Hepatocyte (in vitro differentiated cells): Measurements from ENCODE around the gene EPRS1. TPM values are rescaled to one million over a fixed set of nuclear protein-coding genes. Genes with fewer than 3 reads are reported as not detected.

ENCODE experiments used
- DNase-seq: peaks from one replicate; pipeline ENCODE4 v3.0.0-alpha.2; 2016; ENCODE audit warnings: low spot score
- H2AFZ ChIP-seq: fragments of 200-600 bp; sonication (generic); 2 replicates; pipeline ENCODE4 v1.6.0; 2016; ENCODE audit warnings: antibody characterized with exemption, mild to moderate bottlenecking
- H3K27ac ChIP-seq: fragments of 200-600 bp; sonication (generic); 2 replicates; pipeline ENCODE4 v1.5.1; 2016; ENCODE audit warnings: mild to moderate bottlenecking
- H3K27me3 ChIP-seq: fragments of 200-600 bp; sonication (generic); 2 replicates; pipeline ENCODE4 v1.6.1; 2016
- H3K36me3 ChIP-seq: fragments of 200-600 bp; sonication (generic); replicated peaks from 2 replicates; pipeline ENCODE4 v1.5.1; 2016; ENCODE audit warnings: low read depth; ENCODE audit not compliant: insufficient read depth
- H3K4me1 ChIP-seq: fragments of 200-600 bp; sonication (generic); 2 replicates; pipeline ENCODE4 v1.5.1; 2016; ENCODE audit warnings: mild to moderate bottlenecking, moderate library complexity; ENCODE audit not compliant: insufficient read depth
- H3K4me2 ChIP-seq: fragments of 200-600 bp; sonication (generic); 2 replicates; pipeline ENCODE4 v1.6.0; 2016
- H3K4me3 ChIP-seq: fragments of 200-600 bp; sonication (generic); 2 replicates; pipeline ENCODE4 v1.5.1; 2016; ENCODE audit warnings: mild to moderate bottlenecking
- H3K79me2 ChIP-seq: fragments of 200-600 bp; sonication (generic); 2 replicates; pipeline ENCODE4 v1.6.0; 2017; ENCODE audit warnings: mild to moderate bottlenecking
- H3K9me2 ChIP-seq: fragments of 200-600 bp; sonication (generic); replicated peaks from 2 replicates; pipeline ENCODE4 v1.6.0; 2017; ENCODE audit warnings: mild to moderate bottlenecking; ENCODE audit not compliant: insufficient read depth
- H3K9me3 ChIP-seq: fragments of 200-600 bp; sonication (generic); 2 replicates; pipeline ENCODE4 v1.5.1; 2016; ENCODE audit warnings: low read depth, mild to moderate bottlenecking
- H4K20me1 ChIP-seq: fragments of 200-600 bp; sonication (generic); 2 replicates; pipeline ENCODE4 v1.6.0; 2016; ENCODE audit warnings: mild to moderate bottlenecking; ENCODE audit not compliant: insufficient read depth, poor library complexity, severe bottlenecking
- CTCF ChIP-seq: fragments of 200-600 bp; sonication (generic); IDR thresholded peaks from 2 replicates; pipeline ENCODE4 v1.5.1; 2016; ENCODE audit warnings: antibody characterized with exemption, mild to moderate bottlenecking; ENCODE audit not compliant: poor library complexity
- EZH2 ChIP-seq: fragments of 200-600 bp; sonication (generic); IDR thresholded peaks from 2 replicates; pipeline ENCODE4 v1.6.1; 2016; ENCODE audit warnings: antibody characterized with exemption, mild to moderate bottlenecking, borderline replicate concordance
- EZH2phosphoT487 ChIP-seq: fragments of 200-600 bp; sonication (generic); IDR thresholded peaks from one replicate; pipeline ENCODE4 v1.6.1; 2018; ENCODE audit warnings: antibody characterized with exemption, mild to moderate bottlenecking, low read depth, moderate library complexity; ENCODE audit not compliant: unreplicated experiment, severe bottlenecking
- WGBS: methylation state at CpG from one replicate; pipeline ENCODE4 v1.1.6; 2016; ENCODE audit warnings: low lambda C conversion rate; ENCODE audit errors: missing lambda C conversion rate; 5-methylcytosine and 5-hydroxymethylcytosine counted together
- polyA plus RNA-seq: library from polyadenylated mRNA; unstranded; fragments of >200 nt; fragmentation: Nextera tagmentation; extraction: Ambion mirVana; gene quantifications from 2 replicates; pipeline ENCODE4 v1.2.1, GENCODE V29; 2016
- total RNA-seq: library from RNA; depleted of rRNA; stranded (reverse); fragments of >200 nt; gene quantifications from 2 replicates; pipeline ENCODE4 v1.2.3, GENCODE V29; 2014

EPRS1 gene
- total and polyA plus RNA-seq, 2 experiments from 2014 or later: 49.7 to 66.3 TPM

DNA sequence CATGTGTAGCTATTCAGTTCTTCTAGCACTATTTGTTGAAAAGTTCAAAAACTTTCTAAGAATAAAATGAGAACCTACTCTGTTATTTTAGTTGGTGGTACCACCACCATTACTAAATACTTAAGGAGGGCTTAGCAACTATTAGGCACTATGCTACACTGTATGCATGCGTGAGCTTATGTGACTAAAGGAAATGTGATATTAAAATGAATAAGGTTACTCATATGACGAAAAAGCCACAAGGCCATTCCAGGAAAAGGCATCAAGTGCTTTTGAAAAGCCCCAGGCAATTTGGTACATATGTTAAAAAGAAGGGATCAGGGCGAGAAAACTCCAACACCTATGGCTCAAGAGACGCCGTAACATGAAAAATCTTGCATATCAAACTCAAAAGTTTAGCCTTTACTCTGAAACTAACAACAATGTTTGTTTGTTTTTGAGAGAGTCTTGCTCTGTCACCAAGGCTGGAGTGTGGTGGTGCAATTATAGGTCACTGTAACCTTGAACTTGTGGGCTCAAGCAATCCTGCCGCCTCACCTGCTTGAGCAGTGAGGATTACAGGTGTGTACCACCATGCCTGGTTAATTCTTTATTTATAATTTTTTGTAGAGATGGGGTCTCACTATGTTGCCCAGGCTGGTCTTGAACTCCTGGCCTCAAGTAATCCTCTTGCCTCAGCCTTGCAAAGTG lies 42.5 kb downstream of the EPRS1 start:
- Histone ChIP-seq H3K36me3 (no peaks in the 10 kb centered on the region), H3K4me2 (no peak overlapping the region), H3K27ac (no peak overlapping the region), H3K27me3 (no peaks in the 10 kb centered on the region), H3K4me3 (no peak overlapping the region), H4K20me1 (no peaks in the 10 kb centered on the region), H3K4me1 (no peaks in the 10 kb centered on the region), H3K9me3 (no peaks in the 10 kb centered on the region), H3K9me2 (no peaks in the 10 kb centered on the region), H3K79me2 (no peaks in the 10 kb centered on the region), H2AFZ (no peak overlapping the region)
- 96% methylated on average over 6 of the region's 6 CpGs for WGBS
- DNase-seq: no peak
- TF ChIP-seq CTCF: no peak
- TF ChIP-seq EZH2: no peak
- no peak for TF ChIP-seq EZH2phosphoT487

- no peak for TF ChIP-seq EZH2
- TF ChIP-seq CTCF: no peak
- no peak for TF ChIP-seq EZH2phosphoT487
- H3K79me2 ChIP-seq: no peaks in the 10 kb centered on the region
- H3K27ac ChIP-seq: no peak overlapping the region
- H3K4me3 ChIP-seq: no peak overlapping the region
- H2AFZ ChIP-seq: no peak overlapping the region
- DNase-seq: no peak
- no peak overlapping the region for H3K4me2 ChIP-seq
- no peaks in the 10 kb centered on the region for H3K9me2 ChIP-seq
- H3K27me3 ChIP-seq: no peaks in the 10 kb centered on the region
- H3K9me3 ChIP-seq: no peaks in the 10 kb centered on the region
- 97% methylated on average over 1 of the region's 1 CpG for WGBS
- H4K20me1 ChIP-seq: no peaks in the 10 kb centered on the region
- H3K4me1 ChIP-seq: no peaks in the 10 kb centered on the region
- H3K36me3 ChIP-seq: no peaks in the 10 kb centered on the region
Measured at GRCh38 chr1:220003015-220003414, 43.3 kb downstream of the EPRS1 start.

DNA sequence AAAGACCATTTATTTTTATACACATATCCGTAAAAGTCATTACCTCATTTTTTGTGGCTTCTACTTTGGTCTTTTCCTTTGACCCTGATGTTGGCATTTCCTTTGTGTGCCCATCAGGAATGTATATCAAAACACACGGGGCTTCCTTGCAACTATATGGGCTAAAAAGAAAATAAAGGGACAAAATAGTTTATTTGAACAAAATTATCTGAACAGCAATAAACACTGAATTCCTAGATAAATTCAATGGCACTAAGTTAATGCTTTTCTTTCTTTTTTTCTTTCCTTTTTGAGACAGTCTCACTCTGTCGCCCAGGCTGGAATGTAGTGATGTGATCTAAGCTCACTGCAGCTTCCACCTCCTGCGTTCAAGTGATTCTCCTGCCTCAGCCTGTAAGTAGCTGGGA lies 45.2 kb downstream of the EPRS1 start:
- H4K20me1 ChIP-seq: no peaks in the 10 kb centered on the region

More for the DNA sequence above, 45.2 kb downstream of the EPRS1 start:
- Histone ChIP-seq H3K9me3 (no peaks in the 10 kb centered on the region), H3K79me2 (no peaks in the 10 kb centered on the region), H3K9me2 (no peaks in the 10 kb centered on the region), H3K27ac (no peak overlapping the region), H3K27me3 (no peaks in the 10 kb centered on the region), H2AFZ (no peak overlapping the region), H3K4me1 (no peaks in the 10 kb centered on the region), H3K4me3 (no peak overlapping the region), H3K36me3 (no peaks in the 10 kb centered on the region), H3K4me2 (no peak overlapping the region)
- WGBS: 79% methylated on average over 4 of the region's 4 CpGs
- DNase-seq: no peak
- TF ChIP-seq EZH2phosphoT487 (no peak), EZH2 (no peak), CTCF (no peak)
